C4-2B (cell line): ENCODE data around the gene KICS2.

Experiments used
- ZFX ChIP-seq: fragments of 450-650 bp; IDR thresholded peaks from 2 replicates; pipeline ENCODE4 v1.6.1; 2017
- TF ChIP-seq, protein P1 (sequence below): fragments of 450-650 bp; conservative IDR thresholded peaks from 2 replicates; pipeline ENCODE4 v1.5.1; 2017; ENCODE audit warnings: mild to moderate bottlenecking

DNA sequence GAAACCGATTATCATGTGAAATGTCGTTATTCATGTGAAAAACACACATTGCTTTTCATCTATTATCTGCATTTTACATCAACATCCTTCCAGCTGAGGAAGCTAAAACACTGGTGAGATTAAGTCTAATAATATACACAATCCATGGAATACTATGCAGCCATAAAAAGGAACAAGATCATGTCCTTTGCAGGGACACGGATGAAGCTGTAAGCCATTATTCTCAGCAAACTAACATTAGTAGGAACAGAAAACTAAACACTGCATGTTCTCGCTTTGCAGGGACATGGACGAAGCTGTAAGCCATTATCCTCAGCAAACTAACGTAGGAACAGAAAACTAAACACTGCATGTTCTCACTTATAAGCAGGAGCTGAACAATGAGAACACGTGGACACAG is 18.3 kb downstream of the KICS2 start:
- TF ChIP-seq, protein P1, sequence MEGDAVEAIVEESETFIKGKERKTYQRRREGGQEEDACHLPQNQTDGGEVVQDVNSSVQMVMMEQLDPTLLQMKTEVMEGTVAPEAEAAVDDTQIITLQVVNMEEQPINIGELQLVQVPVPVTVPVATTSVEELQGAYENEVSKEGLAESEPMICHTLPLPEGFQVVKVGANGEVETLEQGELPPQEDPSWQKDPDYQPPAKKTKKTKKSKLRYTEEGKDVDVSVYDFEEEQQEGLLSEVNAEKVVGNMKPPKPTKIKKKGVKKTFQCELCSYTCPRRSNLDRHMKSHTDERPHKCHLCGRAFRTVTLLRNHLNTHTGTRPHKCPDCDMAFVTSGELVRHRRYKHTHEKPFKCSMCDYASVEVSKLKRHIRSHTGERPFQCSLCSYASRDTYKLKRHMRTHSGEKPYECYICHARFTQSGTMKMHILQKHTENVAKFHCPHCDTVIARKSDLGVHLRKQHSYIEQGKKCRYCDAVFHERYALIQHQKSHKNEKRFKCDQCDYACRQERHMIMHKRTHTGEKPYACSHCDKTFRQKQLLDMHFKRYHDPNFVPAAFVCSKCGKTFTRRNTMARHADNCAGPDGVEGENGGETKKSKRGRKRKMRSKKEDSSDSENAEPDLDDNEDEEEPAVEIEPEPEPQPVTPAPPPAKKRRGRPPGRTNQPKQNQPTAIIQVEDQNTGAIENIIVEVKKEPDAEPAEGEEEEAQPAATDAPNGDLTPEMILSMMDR = no peak
- no peak for TF ChIP-seq ZFX
